HG03095 (cell line): ENCODE results near the gene PARD6B.
"Not testable (repeated sequence)": the region's sequence is repeated elsewhere in the genome, so short reads cannot be mapped to it uniquely, and the experiment has no call there.

Experiments
- ATAC-seq: cut with Tn5 transposase; IDR thresholded peaks from one replicate; pipeline ENCODE4 v1.9.1; 2021; ENCODE audit warnings: moderate library complexity; ENCODE audit not compliant: unreplicated experiment

Gene PARD6B

GRCh38 chr20:50703651-50704438, 27.5 kb upstream of the PARD6B start:
- not testable (repeated sequence) for ATAC-seq

DNA sequence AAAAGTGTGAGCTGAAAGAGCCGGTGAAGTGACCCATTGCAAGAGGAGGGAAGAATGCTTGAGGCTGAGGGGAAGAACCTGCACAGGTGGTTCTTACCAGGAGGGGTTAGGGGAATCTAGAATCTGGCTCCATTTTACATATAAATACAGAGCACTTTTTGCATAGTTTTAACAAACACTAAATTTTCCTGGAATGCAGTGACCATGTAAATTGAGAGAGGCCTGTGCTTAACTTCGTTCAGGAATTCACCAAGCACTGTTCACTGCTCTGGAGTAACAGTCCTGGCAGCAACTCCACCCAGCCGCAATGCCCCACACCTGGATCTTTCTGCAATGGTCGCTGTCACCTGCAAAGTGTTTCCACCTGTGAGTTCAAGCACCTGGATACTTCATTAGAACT, 26.9 kb upstream of the PARD6B start:
- no peak for ATAC-seq

DNA sequence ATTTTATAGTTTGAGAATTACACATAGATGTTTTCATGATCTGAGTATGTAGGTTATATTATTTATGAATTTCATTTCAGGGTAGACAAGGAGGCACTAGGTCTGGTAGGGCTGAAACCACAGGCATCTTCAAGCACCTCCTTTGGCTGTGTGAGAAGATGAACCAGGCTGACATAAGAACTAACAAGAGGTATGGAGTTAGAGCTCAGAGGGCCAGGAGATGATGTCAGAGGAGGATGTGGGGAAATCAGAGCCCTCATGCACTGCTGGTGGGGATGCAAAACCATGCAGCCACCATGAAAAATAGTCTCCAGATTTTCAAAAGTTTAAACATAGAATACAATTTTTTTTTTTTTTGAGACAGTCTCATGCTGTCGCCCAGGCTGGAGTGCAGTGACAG, 26.4 kb upstream of the PARD6B start:
- no peak for ATAC-seq

GRCh38 chr20:50708845-50709635, 22.3 kb upstream of the PARD6B start:
- ATAC-seq = no peak

DNA sequence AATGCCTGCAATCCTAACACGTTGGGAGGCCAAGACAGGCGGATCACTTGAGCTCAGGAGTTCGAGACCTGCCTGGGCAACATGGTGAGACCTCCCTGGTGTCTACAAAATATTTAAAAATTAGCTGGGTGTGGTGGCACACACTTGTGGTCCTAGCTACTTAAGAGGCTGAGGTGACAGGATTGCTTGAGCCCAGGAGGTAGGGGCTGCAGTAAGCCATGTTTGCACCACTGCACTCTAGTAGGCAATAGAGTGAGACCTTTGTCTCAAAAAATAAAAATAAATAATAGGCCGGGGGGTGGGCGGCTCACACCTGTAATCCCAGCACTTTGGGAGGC, 21.8 kb upstream of the PARD6B start:
- no peak for ATAC-seq

- no peak for ATAC-seq
These were observed 20.8 kb upstream of the PARD6B start for GRCh38 chr20:50710492-50711063.

DNA sequence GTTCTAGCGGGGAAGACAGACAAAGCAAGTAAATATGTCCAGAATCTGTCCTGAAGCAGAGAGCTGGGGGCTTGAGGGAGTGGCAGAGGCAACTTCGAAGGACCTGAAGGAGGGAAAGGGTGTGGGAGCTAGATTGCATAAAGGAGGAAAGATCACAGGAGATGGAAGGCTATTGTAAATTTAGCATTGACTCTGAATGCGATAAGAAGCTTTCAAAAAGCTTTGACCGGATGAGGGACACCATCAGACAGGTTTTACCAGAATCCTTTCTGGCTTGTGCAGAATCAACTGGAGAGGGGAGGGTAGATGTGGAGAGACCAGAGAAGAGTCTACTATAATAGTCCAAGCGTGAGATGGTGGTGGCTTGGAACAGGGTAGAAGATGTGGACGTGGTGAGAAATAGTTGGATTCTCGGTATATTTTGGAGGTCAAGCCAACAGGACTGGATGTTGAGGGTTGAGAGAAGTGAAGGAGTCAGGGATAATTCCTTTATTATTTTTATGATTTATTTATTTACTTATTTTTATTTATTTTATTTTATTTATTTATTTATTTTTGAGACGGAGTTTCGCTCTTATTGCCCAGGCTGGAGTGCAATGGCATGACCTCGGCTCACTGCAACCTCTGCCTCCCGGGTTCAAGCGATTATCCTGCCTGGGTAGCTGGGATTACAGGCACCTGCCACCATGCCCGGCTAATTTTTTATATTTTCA, 20.1 kb upstream of the PARD6B start:
- ATAC-seq = no peak

DNA sequence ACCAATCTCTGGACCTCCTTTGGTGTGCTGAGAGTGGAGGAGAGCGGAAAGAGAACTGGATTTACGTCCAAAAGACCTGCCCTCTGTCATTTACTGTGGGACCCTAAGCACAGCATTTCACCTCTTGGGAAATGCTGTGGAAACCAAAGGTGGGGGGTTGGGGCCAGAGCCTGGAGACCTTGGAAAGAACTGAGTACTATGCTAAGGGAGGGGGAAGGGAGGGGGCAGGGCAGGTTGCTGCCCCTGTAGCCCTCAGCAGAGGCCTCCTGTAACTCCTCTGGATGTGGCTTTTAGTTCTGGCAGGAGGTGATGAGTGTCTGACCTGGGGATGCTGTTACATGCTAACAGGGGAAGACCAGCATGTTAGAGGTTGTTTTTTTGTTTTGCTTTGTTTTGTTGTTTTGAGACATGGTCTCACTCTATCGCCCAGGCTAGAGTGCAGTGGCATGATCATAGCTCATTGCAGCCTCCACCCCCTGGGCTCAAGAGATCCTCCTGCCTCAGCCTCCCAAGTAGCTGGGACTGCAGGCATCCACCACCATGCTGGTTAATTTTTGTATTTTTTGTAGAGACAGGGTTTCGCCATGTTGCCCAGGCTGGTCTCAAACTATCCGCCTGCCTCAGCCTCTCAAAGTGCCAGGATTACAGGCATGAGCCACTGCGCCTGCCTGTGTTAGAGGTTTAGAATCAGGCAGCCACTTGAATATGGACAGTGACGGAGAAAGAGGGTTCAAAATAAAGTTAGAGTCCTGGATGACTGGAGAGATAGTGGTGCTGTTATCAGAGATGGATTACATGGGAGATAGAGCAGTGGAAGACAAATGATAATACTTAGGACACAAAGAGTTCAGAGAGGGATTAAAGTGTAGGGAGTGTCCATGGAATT, 18.4 kb upstream of the PARD6B start:
- ATAC-seq = no peak

GRCh38 chr20:50713657-50714101, 17.7 kb upstream of the PARD6B start:
- no peak for ATAC-seq

DNA sequence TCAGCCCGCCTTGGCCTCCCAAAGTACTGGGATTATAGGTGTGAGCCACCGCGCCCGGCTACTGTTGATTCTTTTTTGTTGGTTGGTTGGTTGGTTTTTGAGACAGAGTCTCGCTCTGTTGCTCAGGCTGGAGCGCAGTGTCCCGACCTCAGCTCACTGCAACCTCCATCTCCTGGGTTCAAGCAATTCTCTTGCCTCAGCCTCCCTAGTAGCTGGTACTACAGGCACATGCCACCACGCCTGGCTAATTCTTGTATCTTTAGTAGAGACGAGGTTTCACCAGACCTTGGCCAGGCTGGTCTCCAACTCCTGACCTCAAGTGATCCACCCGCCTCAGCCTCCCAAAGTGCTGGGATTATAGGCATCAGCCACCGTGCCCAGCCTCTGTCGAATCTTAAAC, 17.0 kb upstream of the PARD6B start:
- not testable (repeated sequence) for ATAC-seq

- ATAC-seq = no peak
These were observed 15.7 kb upstream of the PARD6B start for GRCh38 chr20:50715694-50716093.

DNA sequence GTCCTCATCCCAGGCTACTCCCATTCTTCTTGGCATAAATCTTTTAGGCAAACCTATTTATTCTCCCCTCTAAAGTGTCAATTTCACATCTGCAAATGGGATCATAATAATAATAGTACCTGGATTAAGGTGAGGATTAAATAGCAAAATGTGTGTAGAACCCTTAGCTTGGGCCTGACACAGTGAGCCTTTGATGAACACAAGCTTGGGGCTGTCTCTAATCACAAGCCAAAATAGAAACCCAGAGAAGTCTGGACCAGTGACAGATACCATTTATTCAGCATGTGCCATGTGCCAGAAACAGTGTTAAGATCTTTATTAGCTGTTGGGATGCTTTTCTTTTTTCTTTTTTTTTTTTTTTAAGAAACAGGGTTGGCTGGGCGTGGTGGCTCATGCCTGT, 14.9 kb upstream of the PARD6B start:
- no peak for ATAC-seq

- no peak for ATAC-seq
These were observed 14.1 kb upstream of the PARD6B start for GRCh38 chr20:50717312-50717711.

- ATAC-seq = no peak
These were observed 13.2 kb upstream of the PARD6B start for GRCh38 chr20:50717974-50718761.

DNA sequence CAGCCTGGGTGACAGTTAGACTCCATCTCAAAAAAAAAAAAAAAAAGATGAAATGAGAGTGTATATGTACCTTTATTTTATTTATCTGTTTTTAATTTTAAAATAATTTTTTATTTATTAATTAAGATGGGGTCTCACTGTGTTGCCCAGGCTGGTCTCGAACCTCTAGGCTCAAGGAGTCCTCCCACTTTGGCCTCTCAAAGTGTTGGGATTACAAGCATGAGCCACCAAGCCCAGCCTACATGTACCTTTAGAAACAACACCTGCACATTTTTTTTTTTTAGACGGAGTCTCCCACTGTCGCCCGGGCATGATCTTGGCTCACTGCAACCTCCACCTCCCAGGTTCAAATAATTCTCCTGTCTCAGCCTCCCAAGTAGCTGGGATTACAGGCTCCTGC, 12.1 kb upstream of the PARD6B start:
- ATAC-seq = no peak

- no peak for ATAC-seq
These were observed 11.4 kb upstream of the PARD6B start for GRCh38 chr20:50720026-50720425.

DNA sequence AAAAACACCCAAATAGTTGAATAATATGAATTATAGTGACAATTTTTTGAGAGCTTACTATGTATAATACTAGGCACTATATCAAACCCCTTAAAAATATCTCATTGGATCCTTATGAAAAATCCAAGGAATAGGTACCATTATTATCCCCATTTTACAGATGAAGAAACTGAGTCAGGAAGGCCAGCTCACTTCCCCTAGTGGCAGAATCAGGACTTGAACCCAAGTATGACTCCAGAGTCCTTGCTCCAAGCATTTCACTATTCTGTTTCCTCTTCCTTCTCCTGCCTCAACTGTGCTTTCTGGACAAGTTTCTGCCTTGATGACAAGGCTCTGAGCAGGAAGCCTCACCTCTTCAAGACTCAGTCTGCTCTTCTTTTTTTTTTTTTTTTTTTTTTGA, 10.8 kb upstream of the PARD6B start:
- ATAC-seq = no peak

GRCh38 chr20:50721881-50722281, 9.5 kb upstream of the PARD6B start:
- no peak for ATAC-seq

GRCh38 chr20:50722424-50723155, 8.8 kb upstream of the PARD6B start:
- no peak for ATAC-seq
